Forelimb muscle (tissue), 1 donor: ENCODE data around the gene FBXL13. TPM values are rescaled to one million over a fixed set of nuclear protein-coding genes. Genes with fewer than 3 reads are reported as not detected.
A peak's percentile ranks its signal among the peaks of the same experiment; 100 is the strongest.
"Not testable (repeated sequence)": the region's sequence is repeated elsewhere in the genome, so short reads cannot be mapped to it uniquely, and the experiment has no call there.

Experiments
- DNase-seq: peaks from one replicate; pipeline ENCODE4 v3.0.0-alpha.2; 2013; ENCODE audit warnings: low read depth
- polyA plus RNA-seq: library from polyadenylated mRNA; unstranded; fragments of 120-200 nt; gene quantifications from one replicate; pipeline ENCODE4 v1.2.1, GENCODE V29; 2013; ENCODE audit not compliant: insufficient read length

FBXL13 gene
- polyA plus RNA-seq, 1 donor, result 0.78 TPM

DNA sequence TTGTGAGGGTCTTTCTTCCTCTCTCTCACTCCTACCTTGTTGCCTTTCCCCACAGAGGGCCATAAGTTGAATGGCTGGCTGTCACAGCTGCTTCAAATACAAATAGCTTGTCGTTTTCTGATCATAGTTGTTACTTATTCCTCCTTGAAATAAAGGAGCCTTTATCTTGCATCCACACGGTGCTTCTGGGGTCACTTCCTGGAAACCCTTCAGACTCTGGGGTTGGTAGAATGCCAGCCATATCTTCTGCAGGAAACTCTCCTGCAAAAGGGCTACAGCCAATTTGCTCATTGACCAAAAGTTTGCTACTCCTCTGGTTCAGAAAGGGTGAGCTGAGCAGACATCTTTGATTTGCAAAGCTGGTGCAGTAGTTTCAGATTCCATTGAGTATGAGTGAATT is 255.4 kb downstream of the FBXL13 start:
- no peak for DNase-seq

DNA sequence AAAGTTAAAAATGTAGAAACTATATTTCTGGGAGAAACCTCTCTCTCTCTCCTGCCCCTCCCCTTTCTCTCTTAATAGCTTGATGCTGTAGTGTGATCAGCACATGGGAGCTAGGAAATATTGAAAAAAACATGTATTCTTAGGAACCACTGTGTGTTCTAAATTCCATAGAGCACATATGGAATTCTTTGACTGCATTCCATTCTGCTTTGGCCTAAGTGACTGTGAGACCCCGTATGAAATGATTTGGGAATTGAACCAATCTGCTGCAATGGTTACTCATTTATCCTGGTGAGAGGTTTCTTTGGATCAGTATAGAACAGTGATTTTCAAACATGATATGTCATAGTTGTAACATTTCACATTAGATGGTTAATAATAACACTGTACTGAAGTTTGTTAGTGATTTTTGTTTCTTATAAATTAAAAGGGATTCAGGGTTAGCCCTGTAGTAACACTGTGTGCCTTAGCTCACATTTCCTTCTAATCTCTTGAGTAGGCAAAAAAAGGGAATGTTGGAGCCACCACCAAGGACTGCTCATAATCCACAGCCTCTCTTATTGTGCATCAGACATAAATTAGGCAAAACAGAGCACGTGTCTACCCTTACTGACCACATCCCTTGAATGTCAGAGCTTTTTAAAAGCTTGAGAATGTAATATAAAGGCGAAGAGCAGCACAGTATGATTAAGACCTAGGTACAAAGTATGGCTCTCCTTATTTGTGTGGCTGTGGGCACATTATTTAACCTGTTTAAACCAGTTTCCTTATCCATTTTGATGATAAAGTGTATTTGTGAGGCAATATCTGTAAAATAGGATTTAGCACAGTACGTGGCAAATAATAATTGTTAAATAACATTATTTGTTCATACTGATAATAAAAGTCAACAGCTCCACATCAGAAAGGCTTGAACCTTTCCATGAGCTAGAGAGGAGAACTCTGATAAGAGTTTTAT is 256.7 kb downstream of the FBXL13 start:
- DNase-seq, result no peak

DNA sequence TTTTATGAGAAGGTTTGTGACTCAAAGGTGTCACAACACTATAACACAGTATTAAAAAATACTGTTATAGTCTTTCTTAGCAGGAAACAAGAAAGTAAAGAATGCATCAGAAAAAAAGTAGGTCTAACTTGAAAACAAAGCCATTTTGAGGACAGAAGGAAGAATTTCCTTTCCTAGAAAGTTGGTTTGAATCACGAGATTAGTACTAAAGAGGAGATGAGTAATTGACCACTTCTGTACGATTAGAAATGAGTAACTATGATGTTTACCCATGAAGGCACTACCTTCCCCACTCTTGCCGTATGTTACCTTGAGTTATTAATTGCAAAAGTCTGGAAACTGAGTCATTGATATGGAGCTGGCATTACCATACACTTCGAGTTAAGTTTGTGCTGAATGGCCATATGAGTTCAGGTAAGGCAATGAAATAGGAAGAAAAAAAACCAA is 260.5 kb downstream of the FBXL13 start:
- DNase-seq, result no peak

DNA sequence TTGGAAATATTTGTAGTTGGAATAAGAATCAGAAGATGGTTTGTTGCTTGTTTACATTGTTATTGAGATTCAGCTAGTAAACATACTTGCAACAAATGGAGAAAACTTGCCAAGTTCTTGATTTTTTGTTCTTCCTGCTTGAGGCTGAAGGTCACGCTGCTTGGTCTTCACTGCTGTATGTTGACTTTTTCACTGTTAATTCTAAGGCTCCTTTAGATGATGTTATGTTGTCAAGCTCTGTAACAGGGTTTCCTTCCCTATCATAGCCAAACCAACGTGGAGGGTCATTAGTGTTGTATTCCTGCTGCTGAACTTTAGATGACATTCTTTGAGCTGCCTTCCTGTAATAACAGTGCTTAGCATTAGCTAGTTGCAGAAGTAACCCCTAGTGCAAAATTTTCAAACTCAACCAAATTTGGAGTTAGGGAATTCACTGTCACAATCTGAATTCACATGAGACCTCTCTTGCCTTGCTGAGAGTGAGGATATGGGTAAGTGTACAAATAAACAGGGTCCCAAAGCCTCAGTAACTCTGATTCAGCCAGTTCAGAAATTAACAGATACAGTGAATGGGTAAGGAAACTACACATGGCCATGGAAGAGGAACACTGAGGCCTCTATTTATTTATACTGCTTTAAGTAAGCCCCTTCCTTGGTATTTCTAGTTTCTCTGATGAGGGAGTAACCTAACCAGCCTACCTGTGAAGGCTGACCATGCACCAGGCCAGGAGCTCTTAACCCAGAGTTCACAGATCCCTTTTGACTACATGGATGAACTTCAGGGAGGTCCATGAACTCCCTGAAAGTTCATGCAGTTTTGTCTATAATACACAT is 261.2 kb downstream of the FBXL13 start:
- DNase-seq, result no peak

DNA sequence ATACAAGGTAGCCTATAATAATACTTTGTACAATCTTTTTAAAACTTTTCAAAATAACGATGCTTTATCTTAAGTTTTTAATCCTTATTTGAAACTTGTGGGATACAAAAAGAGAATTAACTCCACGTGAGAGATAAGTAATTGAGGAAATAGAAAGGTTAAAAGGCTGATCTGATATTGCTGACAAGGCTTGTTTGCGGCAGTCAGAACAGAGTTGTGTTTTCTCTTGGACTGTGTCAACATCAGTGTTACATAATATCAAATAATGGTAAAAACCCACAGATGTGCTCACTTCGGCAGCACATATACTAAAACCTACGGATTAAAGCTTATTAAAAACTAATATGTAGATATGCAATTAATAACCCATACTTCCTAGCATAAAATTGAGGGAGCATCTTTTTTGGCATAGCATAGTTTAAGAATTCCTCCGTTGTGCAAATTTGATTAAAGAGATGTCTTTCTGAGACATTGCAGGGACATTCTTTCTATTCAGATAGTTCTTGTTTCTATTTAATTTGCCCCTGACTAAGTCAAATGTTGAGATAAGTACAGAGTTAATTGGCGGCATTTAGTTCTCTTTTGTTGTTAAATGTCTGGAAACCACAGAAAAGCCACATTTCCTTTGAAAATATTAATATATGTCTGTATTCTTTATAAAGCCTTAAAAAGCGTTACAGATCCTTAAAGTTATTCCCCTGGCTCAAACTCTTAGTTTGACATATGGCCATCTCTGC is 262.5 kb downstream of the FBXL13 start:
- no peak for DNase-seq

DNA sequence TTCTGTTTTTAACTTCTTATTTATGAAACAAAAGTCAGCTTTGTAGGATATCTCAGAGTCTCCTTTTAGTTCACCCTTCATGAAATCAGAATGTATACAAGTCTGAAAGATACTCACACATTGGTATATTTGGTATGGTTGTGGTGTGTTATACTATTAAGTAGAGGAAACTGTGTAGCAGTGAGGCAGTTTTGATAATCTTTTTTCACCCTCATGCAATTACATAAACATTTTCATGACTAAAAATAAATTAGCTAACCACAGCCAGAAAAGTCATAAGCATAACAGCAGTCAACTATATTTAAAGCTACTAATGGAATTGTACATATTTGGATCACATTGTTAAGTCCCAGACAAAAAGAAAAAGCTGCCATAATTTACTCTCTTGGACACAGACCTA is 263.7 kb downstream of the FBXL13 start:
- DNase-seq, result no peak

DNA sequence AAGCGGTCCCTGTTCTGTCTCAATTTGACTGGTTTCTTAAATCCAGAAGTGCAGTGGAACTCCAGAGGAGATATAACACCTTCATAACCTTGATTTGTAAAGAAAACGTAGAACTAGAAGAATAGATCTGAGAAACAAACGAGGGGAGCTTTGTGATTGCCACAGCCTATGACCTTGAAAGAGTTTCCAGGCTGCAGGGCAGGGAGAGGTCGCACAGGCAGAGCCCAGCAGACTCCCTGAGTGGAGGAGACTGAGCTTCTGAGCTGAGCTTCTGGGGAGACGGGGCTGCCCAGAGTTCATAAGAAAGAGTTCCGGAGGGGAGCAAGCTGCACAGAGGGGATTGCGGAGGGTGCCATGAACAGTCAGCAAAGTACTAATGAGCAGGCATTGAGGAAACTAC is 268.0 kb downstream of the FBXL13 start:
- DNase-seq, result no peak

DNA sequence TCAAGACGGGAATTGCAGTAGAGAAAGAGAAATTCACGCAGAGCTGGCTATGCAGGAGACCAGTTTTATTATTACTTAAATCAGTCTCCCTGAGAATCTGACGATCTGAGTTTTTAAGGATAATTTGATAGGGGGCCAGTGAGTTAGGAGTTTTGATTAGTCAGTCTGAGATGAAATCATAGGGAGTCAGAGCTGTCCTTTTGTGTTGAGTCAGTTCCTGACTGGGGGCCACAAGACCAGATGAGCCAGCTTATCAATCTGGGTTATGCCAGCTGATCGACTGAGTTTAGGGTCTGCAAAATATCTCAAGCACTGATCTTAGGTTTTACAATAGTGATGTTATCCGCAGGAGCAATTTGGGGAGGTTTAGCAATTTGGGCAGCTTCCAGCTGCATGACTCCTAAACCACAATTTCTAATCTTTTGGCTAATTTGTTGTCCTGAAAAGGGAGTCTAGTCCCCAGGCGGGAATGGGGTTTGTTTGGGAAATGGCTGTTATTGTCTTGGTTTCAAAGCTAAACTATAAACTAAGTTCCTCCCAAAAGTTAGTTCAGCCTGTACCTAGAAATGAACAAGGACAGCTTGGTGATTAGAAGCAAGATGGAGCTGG is 278.5 kb downstream of the FBXL13 start:
- DNase-seq, result not testable (repeated sequence)

DNA sequence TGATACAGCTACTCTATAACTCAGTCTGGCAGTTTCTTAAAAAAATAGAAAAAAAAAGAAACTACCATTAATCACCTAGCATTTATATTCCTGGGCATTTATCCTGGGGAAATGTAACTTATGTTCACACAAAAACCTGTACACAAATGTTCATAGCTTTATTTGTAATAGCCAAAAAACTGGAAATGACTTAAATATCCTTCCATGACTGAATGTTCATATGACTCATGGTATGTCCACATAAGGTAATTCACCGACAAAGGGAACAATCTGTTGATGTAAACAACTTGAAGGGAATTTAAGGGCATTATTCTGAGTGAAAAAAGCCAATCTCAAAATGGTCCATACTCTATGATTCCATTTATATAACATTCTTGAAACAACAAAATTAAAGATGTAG is 280.0 kb downstream of the FBXL13 start:
- not testable (repeated sequence) for DNase-seq

DNA sequence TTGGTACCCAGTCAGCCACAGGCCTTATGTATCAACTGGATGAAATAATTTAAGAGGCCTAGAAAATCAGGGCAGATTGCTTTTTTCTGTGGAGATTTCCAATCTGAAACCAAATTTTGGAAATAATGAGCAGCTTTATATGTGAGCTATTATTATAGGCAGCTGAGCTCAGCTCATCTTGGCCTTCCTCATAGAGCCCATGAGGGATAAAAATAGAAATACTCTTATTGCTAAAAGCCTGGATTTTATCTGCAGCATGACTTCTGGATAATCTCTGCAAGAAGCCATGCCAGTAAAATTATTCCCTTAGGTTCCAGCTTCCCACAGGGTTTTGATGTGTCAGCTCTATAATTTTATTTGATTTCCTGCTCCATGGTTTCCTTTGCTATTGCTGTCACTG is 282.8 kb downstream of the FBXL13 start:
- DNase-seq, result not testable (repeated sequence)

DNA sequence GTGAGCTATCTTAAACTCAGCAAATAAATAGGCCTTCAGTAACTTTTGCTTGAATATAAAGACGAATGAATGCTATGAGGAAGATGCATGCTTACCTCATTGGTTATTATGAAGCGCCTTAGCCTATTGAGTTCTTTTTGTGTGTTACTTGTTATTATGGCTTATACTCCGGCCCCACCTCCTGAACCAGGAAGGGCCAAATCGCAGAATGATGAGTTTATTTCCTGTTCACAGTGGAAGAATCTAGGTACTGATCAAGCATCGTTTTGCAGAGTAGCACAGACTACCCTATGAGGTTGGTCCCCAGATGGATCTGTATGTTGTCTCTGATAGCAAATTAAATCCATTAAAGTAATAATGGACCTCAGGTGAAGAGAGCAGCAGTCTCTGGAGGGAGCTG is 283.2 kb downstream of the FBXL13 start:
- not testable (repeated sequence) for DNase-seq

DNA sequence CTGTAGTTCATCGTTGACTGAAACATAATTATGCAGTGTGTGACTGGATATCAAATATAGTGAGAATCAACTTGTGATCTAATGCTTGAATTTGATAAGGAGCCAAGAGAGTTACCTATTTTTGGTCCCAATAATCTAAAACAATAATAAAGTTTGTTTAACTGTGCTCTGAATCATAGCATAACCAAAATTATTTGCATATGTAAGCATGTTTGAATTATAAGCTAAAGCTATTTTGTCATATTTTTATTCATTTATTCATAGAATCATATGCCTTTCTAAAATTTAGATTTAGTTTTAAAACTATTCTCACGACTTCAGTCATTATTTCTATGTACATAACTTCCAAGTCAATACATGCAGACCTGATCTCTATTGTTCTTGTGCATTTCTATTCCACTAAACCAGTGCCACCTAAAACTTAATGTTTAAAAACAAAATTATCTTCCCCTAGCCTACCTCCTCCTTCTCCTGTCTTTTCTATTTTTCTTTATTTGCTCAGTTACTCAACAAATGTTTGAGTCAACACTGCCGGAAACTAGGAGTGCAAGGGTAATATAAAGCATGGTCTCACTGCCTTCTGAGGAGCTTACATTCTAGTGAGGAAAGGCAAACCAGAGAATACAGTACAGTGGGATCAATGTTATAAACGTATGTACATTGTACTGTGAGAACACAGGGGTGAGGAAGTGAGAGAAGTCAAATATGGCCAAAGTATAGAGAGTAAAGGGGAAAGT is 284.1 kb downstream of the FBXL13 start:
- DNase-seq, result not testable (repeated sequence)

DNA sequence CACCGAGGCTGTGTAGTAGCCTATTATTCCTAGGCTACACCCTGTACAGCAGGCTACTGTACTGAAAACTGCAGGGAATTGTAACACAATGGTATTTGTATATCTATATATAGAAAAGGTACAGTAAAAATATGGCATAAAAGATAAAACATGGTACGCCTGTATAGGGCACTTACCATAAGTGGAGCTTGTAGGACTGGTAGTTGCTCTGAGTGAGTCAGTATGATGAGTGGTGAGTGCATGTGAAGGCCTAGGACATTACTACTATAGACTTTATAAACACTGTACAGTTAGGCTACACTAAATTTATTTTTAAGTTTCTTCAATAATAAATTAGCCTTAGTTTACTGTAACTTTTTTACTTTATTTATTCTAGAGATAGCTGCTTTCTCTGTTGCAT is 285.8 kb downstream of the FBXL13 start:
- not testable (repeated sequence) for DNase-seq

DNA sequence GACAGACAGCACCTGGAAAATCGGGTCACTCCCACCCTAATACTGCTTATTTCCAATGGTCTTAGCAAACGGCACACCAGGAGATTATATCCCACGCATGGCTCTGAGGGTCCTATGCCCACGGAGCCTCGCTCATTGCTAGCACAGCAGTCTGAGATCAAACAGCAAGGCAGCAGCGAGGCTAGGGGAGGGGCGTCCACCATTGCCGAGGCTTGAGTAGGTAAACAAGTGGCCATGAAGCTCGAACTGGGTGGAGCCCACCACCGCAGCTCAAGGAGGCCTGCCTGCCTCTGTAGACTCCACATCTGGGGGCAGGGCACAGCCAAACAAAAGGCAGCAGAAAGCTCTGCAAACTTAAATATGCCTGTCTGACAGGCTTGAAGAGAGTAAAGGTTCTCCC is 293.7 kb downstream of the FBXL13 start:
- DNase-seq, result not testable (repeated sequence)

DNA sequence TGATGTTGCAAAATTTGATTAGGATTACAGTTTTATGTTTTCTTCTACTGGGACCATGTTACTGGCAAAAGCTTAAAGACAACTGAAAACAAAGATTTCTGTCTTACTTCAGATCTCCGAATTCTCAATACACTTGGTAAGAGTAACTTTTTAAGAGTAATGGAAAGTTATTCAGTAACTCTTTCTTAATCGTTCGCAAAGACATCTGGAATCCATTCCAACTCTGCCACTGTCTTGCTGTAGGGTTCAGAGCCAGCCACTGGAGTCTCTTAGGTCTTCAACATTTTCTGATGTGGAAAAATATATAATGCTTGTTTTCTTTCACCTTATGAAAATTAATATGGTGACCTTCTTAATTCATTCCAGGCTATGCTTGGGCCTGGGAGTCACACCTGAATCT is 295.9 kb downstream of the FBXL13 start:
- peak; percentile 19 for DNase-seq

DNA sequence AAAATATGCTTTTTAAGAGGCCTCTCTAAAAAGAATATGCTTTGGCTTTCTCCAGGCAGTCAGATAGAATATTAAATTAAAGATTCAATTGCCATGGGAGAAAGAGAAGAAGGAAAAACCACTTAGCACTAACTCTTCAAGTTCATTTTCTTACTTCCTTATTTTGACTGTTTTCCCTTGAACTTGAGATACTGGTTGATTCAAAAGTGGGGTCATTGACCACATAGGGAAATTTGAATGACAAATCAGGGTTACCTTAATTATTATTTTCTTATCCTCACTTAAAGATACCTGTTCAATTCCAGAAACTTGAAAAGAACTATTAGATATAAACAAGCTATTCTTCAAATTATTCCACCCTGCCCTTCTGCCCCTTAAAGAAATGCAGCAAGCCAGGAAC is 298.4 kb downstream of the FBXL13 start:
- DNase-seq, result not testable (repeated sequence)

DNA sequence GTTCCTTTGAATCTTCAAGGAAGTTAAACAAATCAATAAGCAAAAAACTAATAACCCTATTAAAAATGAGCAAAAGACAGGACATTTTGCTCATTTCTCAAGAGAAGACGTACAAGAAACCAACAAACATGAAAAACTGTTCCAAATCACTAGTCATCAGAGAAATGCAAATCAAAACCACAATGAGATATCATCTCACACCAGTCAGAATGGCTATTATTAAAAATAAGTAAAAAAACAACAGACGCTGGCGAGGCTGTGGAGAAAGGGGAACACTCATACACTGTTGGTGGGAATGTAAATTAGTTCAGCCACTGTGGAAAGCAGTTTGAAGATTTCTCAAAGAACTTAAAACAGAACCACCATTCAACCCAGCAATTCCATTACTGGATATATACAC is 304.1 kb downstream of the FBXL13 start:
- DNase-seq, result not testable (repeated sequence)

DNA sequence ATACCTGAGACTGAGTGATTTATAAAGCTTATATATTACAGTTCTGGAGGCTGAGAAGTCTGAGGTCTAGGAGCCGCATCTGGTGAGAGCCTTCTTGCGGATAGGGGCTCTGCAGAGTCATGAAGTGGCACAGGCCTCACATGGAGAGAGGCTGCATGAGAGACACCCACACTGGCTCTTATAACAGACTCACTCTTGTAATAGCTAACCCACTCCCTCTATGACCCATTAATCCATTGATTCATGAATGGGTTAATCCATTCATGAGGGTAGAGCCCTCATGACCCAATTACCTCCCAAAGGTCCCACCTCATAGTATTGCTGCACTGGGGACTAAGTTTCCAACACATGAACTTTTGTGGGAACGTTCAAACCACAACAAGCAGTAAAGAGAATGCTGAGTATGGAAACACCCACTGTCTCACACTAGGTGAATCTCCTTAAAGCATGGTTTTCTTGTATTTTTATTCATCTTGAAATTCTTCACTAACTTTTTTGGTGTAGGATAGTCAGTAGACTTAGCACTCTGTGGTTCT is 304.9 kb downstream of the FBXL13 start:
- DNase-seq, result not testable (repeated sequence)

DNA sequence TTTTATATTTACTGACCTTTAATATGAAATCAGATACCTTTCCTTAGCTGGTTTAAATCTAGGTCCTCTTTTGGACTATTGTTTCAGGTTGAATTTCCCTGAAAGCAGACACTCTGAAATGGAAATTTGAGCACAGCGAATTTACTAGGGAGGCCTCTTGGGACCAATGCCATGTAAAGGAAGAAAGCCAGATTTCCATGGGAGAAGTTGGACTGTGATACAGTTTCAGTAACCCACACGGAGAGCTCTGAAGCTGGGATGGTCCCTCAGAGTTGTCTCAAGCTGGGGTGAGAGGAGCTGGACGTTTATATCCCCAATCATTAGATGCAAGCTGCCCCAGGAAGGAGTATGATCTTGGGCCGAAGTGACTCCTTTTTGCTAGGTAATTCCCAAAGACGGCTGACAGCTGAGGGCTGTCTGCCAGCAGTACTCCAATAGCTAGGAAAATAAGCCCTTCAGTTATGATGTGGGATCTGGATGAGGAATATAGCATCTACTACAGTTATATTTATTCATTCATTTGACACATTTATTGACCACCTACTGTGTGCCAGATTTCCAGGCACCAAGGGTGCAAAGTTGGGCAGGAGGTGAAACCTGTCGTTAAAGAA is 311.2 kb downstream of the FBXL13 start:
- DNase-seq, result not testable (repeated sequence)
